GM23248 (cell line): ENCODE data around the gene ABCC6.
"Not testable (repeated sequence)": the region's sequence is repeated elsewhere in the genome, so short reads cannot be mapped to it uniquely, and the experiment has no call there.

Source experiments
- EZH2 ChIP-seq: fragments of 200-600 bp; sonication (generic); IDR thresholded peaks from 2 replicates; pipeline ENCODE4 v1.6.1; 2018; ENCODE audit warnings: antibody characterized with exemption, mild to moderate bottlenecking; ENCODE audit not compliant: insufficient read depth, poor library complexity, severe bottlenecking
- EZH2phosphoT487 ChIP-seq: fragments of 200-600 bp; sonication (generic); IDR thresholded peaks from 2 replicates; pipeline ENCODE4 v1.6.1; 2018; ENCODE audit warnings: antibody characterized with exemption, moderate library complexity, mild to moderate bottlenecking, low read depth; ENCODE audit not compliant: insufficient read depth

- TF ChIP-seq EZH2, EZH2phosphoT487: not testable (repeated sequence)
These were observed 26.5 kb upstream of the ABCC6 start for GRCh38 chr16:16249621-16250330.
